ENCODE measurements around the gene DNAJB5. TPM values are rescaled to one million over a fixed set of nuclear protein-coding genes. Genes with fewer than 3 reads are reported as not detected.
"Not testable (repeated sequence)": the region's sequence is repeated elsewhere in the genome, so short reads cannot be mapped to it uniquely, and the experiment has no call there.

Gene DNAJB5
- total and polyA plus RNA-seq, 2 experiments from 2014 or later = 24.6 to 39.0 TPM

DNA sequence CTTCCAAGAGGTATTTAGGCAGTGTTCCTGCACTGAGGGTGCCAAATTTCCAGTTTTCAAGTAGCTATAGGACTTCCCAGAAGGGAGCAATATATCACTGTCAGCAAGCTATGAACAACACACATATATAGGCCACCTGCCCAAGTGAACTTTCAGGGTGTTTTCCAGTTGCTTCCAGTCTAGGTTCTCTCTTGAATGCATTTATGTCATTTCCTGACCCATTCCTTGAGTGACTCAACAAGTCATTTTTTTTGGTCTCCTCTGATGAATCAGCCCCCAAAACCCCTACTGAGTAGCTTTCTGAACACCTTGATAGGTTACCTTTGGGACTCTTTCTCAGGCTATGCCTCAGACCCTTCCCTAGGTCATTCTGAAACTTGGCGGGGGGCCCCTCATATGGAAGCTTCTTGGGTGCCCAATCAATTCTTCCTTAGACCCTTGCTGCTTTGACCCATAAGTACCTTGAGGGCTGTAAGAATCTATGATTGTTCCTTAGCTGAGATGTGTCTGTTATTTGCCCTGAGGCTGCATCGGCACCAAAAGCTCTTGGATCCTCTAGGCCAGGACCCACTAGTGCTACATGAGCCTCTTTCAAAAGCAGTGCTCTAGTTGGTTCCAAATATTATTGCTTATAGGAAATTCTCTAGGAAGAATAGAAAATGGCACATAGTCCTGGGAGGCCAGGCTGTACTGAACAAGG lies 12.4 kb downstream of the DNAJB5 start:
- H3K27ac ChIP-seq = no peak overlapping the region
- no peak overlapping the region for H3K4me3 ChIP-seq
- TF ChIP-seq, protein P1, sequence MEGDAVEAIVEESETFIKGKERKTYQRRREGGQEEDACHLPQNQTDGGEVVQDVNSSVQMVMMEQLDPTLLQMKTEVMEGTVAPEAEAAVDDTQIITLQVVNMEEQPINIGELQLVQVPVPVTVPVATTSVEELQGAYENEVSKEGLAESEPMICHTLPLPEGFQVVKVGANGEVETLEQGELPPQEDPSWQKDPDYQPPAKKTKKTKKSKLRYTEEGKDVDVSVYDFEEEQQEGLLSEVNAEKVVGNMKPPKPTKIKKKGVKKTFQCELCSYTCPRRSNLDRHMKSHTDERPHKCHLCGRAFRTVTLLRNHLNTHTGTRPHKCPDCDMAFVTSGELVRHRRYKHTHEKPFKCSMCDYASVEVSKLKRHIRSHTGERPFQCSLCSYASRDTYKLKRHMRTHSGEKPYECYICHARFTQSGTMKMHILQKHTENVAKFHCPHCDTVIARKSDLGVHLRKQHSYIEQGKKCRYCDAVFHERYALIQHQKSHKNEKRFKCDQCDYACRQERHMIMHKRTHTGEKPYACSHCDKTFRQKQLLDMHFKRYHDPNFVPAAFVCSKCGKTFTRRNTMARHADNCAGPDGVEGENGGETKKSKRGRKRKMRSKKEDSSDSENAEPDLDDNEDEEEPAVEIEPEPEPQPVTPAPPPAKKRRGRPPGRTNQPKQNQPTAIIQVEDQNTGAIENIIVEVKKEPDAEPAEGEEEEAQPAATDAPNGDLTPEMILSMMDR (IDR thresholded peaks at IDR 0.05; ENCODE audit: low read depth, low read length) = no peak
- H3K9me3 ChIP-seq (ENCODE audit: low read depth) = no peaks in the 10 kb centered on the region
- H3K4me1 ChIP-seq (ENCODE audit: low read depth) = peaks cover 14% of the 10 kb centered on the region
- peaks cover 5% of the 10 kb centered on the region for H3K36me3 ChIP-seq
- no peak for DNase-seq (ENCODE audit: low read depth in 1 of 2, low spot score in 1 of 2)
- no peaks in the 10 kb centered on the region for H3K27me3 ChIP-seq

GRCh38 chr9:35002623-35003022 lies 13.1 kb downstream of the DNAJB5 start:
- Histone ChIP-seq H3K4me3 (no peak overlapping the region), H3K9me3 (ENCODE audit: low read depth) (no peaks in the 10 kb centered on the region), H3K4me1 (ENCODE audit: low read depth) (peaks cover 8% of the 10 kb centered on the region), H3K36me3 (no peaks in the 10 kb centered on the region), H3K27me3 (no peaks in the 10 kb centered on the region), H3K27ac (no peak overlapping the region)
- no peak for DNase-seq (ENCODE audit: low read depth in 1 of 2, low spot score in 1 of 2)
- TF ChIP-seq, protein P1 (IDR thresholded peaks at IDR 0.05; ENCODE audit: low read depth, low read length) = no peak

DNA sequence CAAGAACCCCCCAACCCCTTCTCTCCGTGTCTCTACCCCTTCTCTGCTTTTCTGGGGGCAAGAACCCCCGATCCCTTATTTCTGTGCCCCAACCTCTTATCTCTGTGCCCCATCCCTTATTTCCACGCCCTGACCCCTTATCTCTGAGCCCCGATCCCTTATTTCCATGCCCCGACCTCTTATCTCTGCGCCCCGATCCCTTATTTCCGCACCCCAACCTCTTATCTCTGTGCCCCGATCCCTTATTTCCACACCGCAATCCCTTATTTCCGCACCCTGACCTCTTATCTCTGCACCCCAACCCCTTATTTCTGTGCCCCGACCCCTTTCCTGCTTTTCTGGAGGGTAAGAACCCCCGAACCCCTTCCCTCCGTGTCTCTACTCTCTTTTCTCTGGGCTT lies 14.8 kb downstream of the DNAJB5 start:
- H3K27me3 ChIP-seq; H3K4me3 ChIP-seq; H3K27ac ChIP-seq; H3K4me1 ChIP-seq (ENCODE audit: low read depth); H3K9me3 ChIP-seq (ENCODE audit: low read depth); H3K36me3 ChIP-seq; DNase-seq (ENCODE audit: low read depth in 1 of 2, low spot score in 1 of 2): not testable (repeated sequence)

GRCh38 chr9:35010351-35010958 lies 20.9 kb downstream of the DNAJB5 start:
- Histone ChIP-seq H3K4me1 (ENCODE audit: low read depth) (no peaks in the 10 kb centered on the region), H3K27me3 (no peaks in the 10 kb centered on the region), H3K4me3 (no peak overlapping the region), H3K36me3 (peaks cover 13% of the 10 kb centered on the region), H3K27ac (no peak overlapping the region), H3K9me3 (ENCODE audit: low read depth) (no peaks in the 10 kb centered on the region)
- no peak for DNase-seq (ENCODE audit: low read depth in 1 of 2, low spot score in 1 of 2)
- TF ChIP-seq, protein P1 (IDR thresholded peaks at IDR 0.05; ENCODE audit: low read depth, low read length) = no peak

DNA sequence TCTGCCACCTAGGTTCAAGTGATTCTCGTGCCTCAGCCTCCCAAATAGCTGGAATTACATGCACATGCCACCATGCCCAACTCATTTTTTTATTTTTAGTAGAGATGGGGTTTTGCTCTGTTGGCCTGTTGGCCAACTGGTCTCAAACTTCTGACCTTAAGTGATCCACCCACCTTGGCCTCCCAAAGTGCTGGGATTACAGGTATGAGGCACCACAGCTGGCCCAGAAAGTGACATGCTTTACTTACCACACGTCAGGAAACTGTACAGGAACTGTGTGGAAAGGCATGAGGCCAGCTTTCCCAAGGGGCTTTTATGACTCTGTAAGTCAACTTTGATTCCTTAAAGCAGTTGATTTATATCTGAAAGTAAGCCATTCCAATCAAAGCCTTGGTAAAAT lies 25.0 kb downstream of the DNAJB5 start:
- Histone ChIP-seq H3K4me3 (no peak overlapping the region), H3K36me3 (peaks cover 19% of the 10 kb centered on the region), H3K9me3 (ENCODE audit: low read depth) (no peaks in the 10 kb centered on the region), H3K27me3 (no peaks in the 10 kb centered on the region), H3K4me1 (ENCODE audit: low read depth) (no peaks in the 10 kb centered on the region), H3K27ac (no peak overlapping the region)
- TF ChIP-seq, protein P1 (IDR thresholded peaks at IDR 0.05; ENCODE audit: low read depth, low read length) = no peak
- no peak for DNase-seq (ENCODE audit: low read depth in 1 of 2, low spot score in 1 of 2)

GRCh38 chr9:35023443-35023842 lies 33.9 kb downstream of the DNAJB5 start:
- not testable (repeated sequence) for H3K9me3 ChIP-seq (ENCODE audit: low read depth); DNase-seq (ENCODE audit: low read depth in 1 of 2, low spot score in 1 of 2)

More at GRCh38 chr9:35023443-35023842, 33.9 kb downstream of the DNAJB5 start:
- H3K4me1 ChIP-seq (ENCODE audit: low read depth) = peaks cover 19% of the 10 kb centered on the region
- H3K4me3 ChIP-seq, H3K36me3 ChIP-seq, H3K27ac ChIP-seq, H3K27me3 ChIP-seq: not testable (repeated sequence)

Measured in cardiac muscle cell (in vitro differentiated cells and primary cell).